HepG2 (cell line): ENCODE results near the gene EFNA2. TPM values are rescaled to one million over a fixed set of nuclear protein-coding genes. Genes with fewer than 3 reads are reported as not detected.

Source experiments
- DNMT3B ChIP-seq: conservative IDR thresholded peaks from 2 replicates; pipeline ENCODE4 v1.6.1; 2016; ENCODE audit warnings: missing biosample characterization, control low read depth
- E2F2 ChIP-seq: sonication (generic); formaldehyde crosslinking; IDR thresholded peaks from 2 replicates; pipeline ENCODE4 v1.4.0; 2020; ENCODE audit warnings: missing genetic modification reagents, borderline replicate concordance
- FOXJ3 ChIP-seq: sonication (generic); formaldehyde crosslinking; IDR thresholded peaks from 2 replicates; pipeline ENCODE4 v1.4.0; 2020; ENCODE audit warnings: missing genetic modification reagents, mild to moderate bottlenecking, borderline replicate concordance
- HDAC1 ChIP-seq: sonication (generic); formaldehyde crosslinking; IDR thresholded peaks from 2 replicates; pipeline ENCODE4 v1.5.1; 2020; ENCODE audit warnings: mild to moderate bottlenecking, missing genetic modification reagents
- HMGA1 ChIP-seq: sonication (generic); formaldehyde crosslinking; conservative IDR thresholded peaks from 2 replicates; pipeline ENCODE4 v1.4.0; 2020; ENCODE audit warnings: missing genetic modification reagents
- HOXA7 ChIP-seq: sonication (generic); formaldehyde crosslinking; IDR thresholded peaks from 2 replicates; pipeline ENCODE4 v1.8.1; 2022; ENCODE audit warnings: mild to moderate bottlenecking, missing genetic modification reagents, moderate library complexity
- JUN ChIP-seq: sonication (generic); formaldehyde crosslinking; IDR thresholded peaks from 2 replicates; pipeline ENCODE4 v1.4.0; 2020; ENCODE audit warnings: mild to moderate bottlenecking, missing genetic modification reagents
- KAT2B ChIP-seq: fragments of 150-350 bp; IDR thresholded peaks from 2 replicates; pipeline ENCODE4 v1.6.1; 2014; ENCODE audit warnings: low read depth, low read length, borderline replicate concordance
- KLF11 ChIP-seq: IDR thresholded peaks from 2 replicates; pipeline ENCODE4 v1.6.1; 2016; ENCODE audit warnings: missing compliant biosample characterization
- MIXL1 ChIP-seq: IDR thresholded peaks from 2 replicates; pipeline ENCODE4 v1.6.1; 2016
- NFYC ChIP-seq: IDR thresholded peaks from 2 replicates; pipeline ENCODE4 v1.6.1; 2016; ENCODE audit warnings: missing genetic modification reagents, missing compliant biosample characterization
- PAF1 ChIP-seq: IDR thresholded peaks from 2 replicates; pipeline ENCODE4 v1.6.1; 2016; ENCODE audit warnings: missing genetic modification reagents, missing compliant biosample characterization
- REXO4 ChIP-seq: sonication (generic); formaldehyde crosslinking; IDR thresholded peaks from 2 replicates; pipeline ENCODE4 v1.8.0; 2022; ENCODE audit warnings: missing genetic modification reagents, mild to moderate bottlenecking, borderline replicate concordance
- RXRA ChIP-seq: sonication (generic); formaldehyde crosslinking; IDR thresholded peaks from 2 replicates; pipeline ENCODE4 v1.5.1; 2020; ENCODE audit warnings: missing genetic modification reagents
- SALL2 ChIP-seq: sonication (generic); formaldehyde crosslinking; IDR thresholded peaks from 2 replicates; pipeline ENCODE4 v1.8.1; 2023; ENCODE audit warnings: mild to moderate bottlenecking, missing genetic modification reagents, inconsistent platforms
- SIN3B ChIP-seq: fragments of 150-350 bp; IDR thresholded peaks from 2 replicates; pipeline ENCODE4 v1.6.1; 2014; ENCODE audit warnings: low read length
- SIX4 ChIP-seq: sonication (generic); formaldehyde crosslinking; IDR thresholded peaks from 2 replicates; pipeline ENCODE4 v1.4.0; 2020; ENCODE audit warnings: missing genetic modification reagents
- SMC3 ChIP-seq: IDR thresholded peaks from 2 replicates; pipeline ENCODE4 v1.6.1; 2011; ENCODE audit warnings: low read length, improper control_type of control experiment
- SMYD3 ChIP-seq: sonication (generic); formaldehyde crosslinking; IDR thresholded peaks from 2 replicates; pipeline ENCODE4 v1.8.1; 2023; ENCODE audit warnings: mild to moderate bottlenecking, missing genetic modification reagents
- SOX6 ChIP-seq, 2 experiments: fragments of 450-650 bp in 1 of 2; sonication (generic) in 1 of 2; formaldehyde crosslinking in 1 of 2; IDR thresholded peaks; 2 replicates each; pipeline versions ENCODE4 v1.4.0 to v1.6.1; 2017 to 2020; ENCODE audit warnings: antibody characterized with exemption in 1 of 2, mild to moderate bottlenecking in 1 of 2, missing genetic modification reagents in 1 of 2
- SP2 ChIP-seq: sonication (generic); formaldehyde crosslinking; IDR thresholded peaks from 2 replicates; pipeline ENCODE4 v1.5.1; 2020; ENCODE audit warnings: mild to moderate bottlenecking, missing genetic modification reagents
- STAT6 ChIP-seq: sonication (generic); formaldehyde crosslinking; IDR thresholded peaks from 2 replicates; pipeline ENCODE4 v1.4.0; 2020; ENCODE audit warnings: missing genetic modification reagents, mild to moderate bottlenecking, borderline replicate concordance
- TGIF2 ChIP-seq: IDR thresholded peaks from 2 replicates; pipeline ENCODE4 v1.6.1; 2016; ENCODE audit warnings: control low read depth, missing compliant biosample characterization
- THYN1 ChIP-seq: sonication (generic); formaldehyde crosslinking; IDR thresholded peaks from 2 replicates; pipeline ENCODE4 v1.8.1; 2023; ENCODE audit warnings: low read depth, mild to moderate bottlenecking, moderate library complexity, missing genetic modification reagents, borderline replicate concordance
- ZBTB21 ChIP-seq: sonication (generic); formaldehyde crosslinking; IDR thresholded peaks from 2 replicates; pipeline ENCODE4 v1.4.0; 2020; ENCODE audit warnings: missing genetic modification reagents
- ZMYM4 ChIP-seq: sonication (generic); formaldehyde crosslinking; IDR thresholded peaks from 2 replicates; pipeline ENCODE4 v1.8.1; 2023; ENCODE audit warnings: mild to moderate bottlenecking, missing genetic modification reagents
- ZNF205 ChIP-seq: IDR thresholded peaks from 2 replicates; pipeline ENCODE4 v1.6.1; 2018; ENCODE audit warnings: missing biosample characterization, missing genetic modification reagents
- ZNF33A ChIP-seq: sonication (generic); formaldehyde crosslinking; IDR thresholded peaks from 2 replicates; pipeline ENCODE4 v1.5.1; 2020; ENCODE audit warnings: missing genetic modification reagents, mild to moderate bottlenecking, moderate library complexity, borderline replicate concordance
- ZNF550 ChIP-seq: sonication (generic); formaldehyde crosslinking; IDR thresholded peaks from 2 replicates; pipeline ENCODE4 v1.4.0; 2020; ENCODE audit warnings: mild to moderate bottlenecking, missing genetic modification reagents, borderline replicate concordance
- ZNF7 ChIP-seq: IDR thresholded peaks from 2 replicates; pipeline ENCODE4 v1.6.1; 2016; ENCODE audit warnings: missing biosample characterization, missing genetic modification reagents
- polyA plus RNA-seq, 8 experiments: library from polyadenylated mRNA; depleted of rRNA in 3 of 8; stranded (reverse) in 7 of 8; unstranded in 1 of 8; fragments of >200 nt; fragmentation: Illumina TruSeq in 4 of 8; extraction: Trizol in 4 of 8; gene quantifications; 2 replicates each; pipeline versions ENCODE4 v1.2.1 to v1.2.3, GENCODE V29; 2011 to 2016; ENCODE audit warnings: low read depth in 4 of 8, missing spikeins in 1 of 8, mixed read lengths in 1 of 8; ENCODE audit not compliant: insufficient read depth in 1 of 8
- total RNA-seq, 5 experiments: library from RNA; depleted of rRNA; stranded (reverse); fragments of >200 nt; fragmentation: Illumina TruSeq; extraction: Trizol; gene quantifications; 2 replicates each; pipeline ENCODE4 v1.2.3, GENCODE V29; 2016; ENCODE audit warnings: low read depth in 1 of 5

Gene EFNA2
- total and polyA plus RNA-seq, 2 of the 13 experiments (the other 11 are each of a cell fraction or from before 2014, with no cell fraction given): 6.0 to 9.9 TPM

GRCh38 chr19:1244693-1245451 lies 40.8 kb upstream of the EFNA2 start (continued):
- TF ChIP-seq E2F2 (CRISPR knock-in tag) (peak; percentile 31; the same call in 1 of the 2 replicates), PAF1 (CRISPR knock-in tag) (no peak; the same call in 1 of the 2 replicates), TGIF2 (CRISPR knock-in tag) (0 out of 2 replicates have a peak, but pooled peaks have one; percentile 62), KLF11 (CRISPR knock-in tag) (0 out of 2 replicates have a peak, but pooled peaks have one; percentile 62), FOXJ3 (CRISPR knock-in tag) (peak; percentile 62; the same call in 1 of the 2 replicates), ZBTB21 (no peak), REXO4 (CRISPR knock-in tag) (no peak), ZMYM4 (CRISPR knock-in tag) (peak; percentile 73), ZNF550 (CRISPR knock-in tag) (no peak), RXRA (peak; percentile 99), SMC3 (no peak), MIXL1 (CRISPR knock-in tag) (peak; percentile 77; the same call in 1 of the 2 replicates), HOXA7 (no peak), DNMT3B (CRISPR knock-in tag) (0 out of 2 replicates have a peak, but pooled peaks have one; percentile 27), SIN3B (no peak), ZNF33A (CRISPR knock-in tag) (no peak), KAT2B (no peak), SIX4 (CRISPR knock-in tag) (peak; percentile 66; the same call in 1 of the 2 replicates), STAT6 (peak; percentile 77; the same call in 1 of the 2 replicates), THYN1 (no peak), SALL2 (CRISPR knock-in tag) (no peak), SOX6 (IDR thresholded peaks at IDR 0.05) (no peak), SOX6 (CRISPR knock-in tag; IDR thresholded peaks at IDR 0.05) (peak; percentile 93), ZNF7 (no peak), NFYC (CRISPR knock-in tag) (peak; percentile 33; the same call in 1 of the 2 replicates), HDAC1 (CRISPR knock-in tag) (peak; percentile 96), SP2 (CRISPR knock-in tag) (peak; percentile 56), HMGA1 (no peak), JUN (peak; percentile 74), ZNF205 (peak; percentile 70), SMYD3 (CRISPR knock-in tag) (no peak)
